Measurements from ENCODE around the gene OXA1L.
A peak's percentile ranks its signal among the peaks of the same experiment; 100 is the strongest.

OXA1L gene

DNA sequence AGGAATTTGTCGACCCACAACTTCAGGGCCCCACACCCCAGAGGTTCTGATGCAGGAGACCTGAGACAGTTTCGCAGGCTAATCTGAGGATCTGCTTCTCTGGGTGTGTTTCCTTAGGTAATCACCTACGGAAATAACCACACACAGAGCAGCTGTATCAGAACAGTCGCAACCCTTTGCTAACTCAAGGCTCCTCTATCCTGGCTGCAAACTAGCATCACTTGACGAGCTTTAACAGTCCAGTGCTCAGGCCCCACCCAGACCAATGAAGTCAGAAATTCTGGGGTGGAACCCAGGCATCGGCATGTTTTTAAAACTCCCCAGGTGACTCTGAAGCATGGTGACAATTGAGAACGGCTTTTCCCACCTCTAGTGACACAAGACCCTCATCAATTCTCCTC is 28.1 kb downstream of the OXA1L start:
- Histone ChIP-seq H3K27ac (ENCODE audit: low read depth, low read length) (no peak overlapping the region), H3K9me3 (ENCODE audit: insufficient read depth, low read depth, low read length) (no peaks in the 10 kb centered on the region), H3K14ac (ENCODE audit: low read length) (no peak overlapping the region), H3K4ac (ENCODE audit: low read depth, low read length) (no peak overlapping the region), H4K8ac (ENCODE audit: low read depth, low read length) (no peak overlapping the region), H2BK120ac (ENCODE audit: insufficient read depth, low read length, poor library complexity) (no peak overlapping the region), H2AK5ac (ENCODE audit: low read length) (no peak overlapping the region), H3K18ac (ENCODE audit: low read length) (no peak overlapping the region), H3K79me1 (ENCODE audit: low read length) (peaks cover 11% of the 10 kb centered on the region), H3K79me2 (ENCODE audit: control insufficient read depth, insufficient read depth, low read length, poor library complexity) (no peaks in the 10 kb centered on the region), H2BK5ac (ENCODE audit: low read depth, low read length, poor library complexity) (no peak overlapping the region), H4K12ac (ENCODE audit: low read depth, low read length) (no peak overlapping the region), H2BK12ac (ENCODE audit: low read length) (no peak overlapping the region), H3K9ac (ENCODE audit: low read length) (no peak overlapping the region), H3K4me1 (ENCODE audit: control insufficient read depth in 1 of 2, insufficient read depth in 2 of 2, low read length in 2 of 2) (peaks cover 8 to 22% of the 10 kb centered on the region in 2 experiments), H3K4me3 (ENCODE audit: low read depth, low read length) (no peak overlapping the region), H3K4me2 (ENCODE audit: low read length) (no peak overlapping the region), H4K91ac (ENCODE audit: low read depth, low read length) (no peak overlapping the region), H2AFZ (ENCODE audit: insufficient read depth, low read length, poor library complexity) (no peak overlapping the region), H3K23ac (ENCODE audit: low read length) (no peak overlapping the region), H3K36me3 (ENCODE audit: control insufficient read depth in 1 of 2, insufficient read depth in 2 of 2, low read length in 2 of 2) (no peaks in the 10 kb centered on the region), H3K27me3 (ENCODE audit: insufficient read depth, low read length) (no peaks in the 10 kb centered on the region)
- DNase-seq, result no peak
- no CpG with 5 or more reads among the region's 7 CpGs for WGBS (ENCODE audit: extremely low coverage, insufficient coverage, insufficient read length)

DNA sequence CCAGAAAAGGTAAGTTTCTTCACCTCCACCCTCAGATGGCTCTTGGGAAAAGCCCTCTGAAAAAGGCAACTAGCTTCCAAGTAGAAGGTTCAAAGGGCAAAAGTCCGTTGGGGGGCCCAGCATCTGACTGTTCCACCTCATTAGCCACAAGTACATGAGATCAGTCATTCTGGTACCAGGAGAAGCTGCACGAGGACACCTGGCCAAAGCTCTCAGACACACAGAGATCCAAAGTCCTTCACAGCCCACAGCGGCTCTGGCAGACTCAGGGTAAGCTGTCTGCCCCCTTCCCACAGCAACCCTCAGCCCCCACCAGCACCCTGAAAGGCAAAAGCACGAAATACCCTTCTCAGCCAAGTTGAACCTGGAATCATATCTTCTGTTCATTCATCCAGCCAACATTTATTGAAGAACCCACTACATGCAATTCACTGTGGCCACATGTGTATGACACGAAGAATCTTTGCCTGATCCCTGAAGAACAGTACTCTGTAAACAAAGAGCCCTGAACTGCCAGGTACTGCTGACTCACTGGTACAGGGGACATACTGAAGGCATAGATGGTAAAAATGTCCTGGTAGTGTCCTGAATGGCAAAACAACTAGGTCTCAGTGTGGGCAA is 29.7 kb downstream of the OXA1L start:
- Histone ChIP-seq H3K79me1 (ENCODE audit: low read length) (peaks cover 8% of the 10 kb centered on the region), H3K9me3 (ENCODE audit: insufficient read depth, low read depth, low read length) (peaks cover 2% of the 10 kb centered on the region), H3K4ac (ENCODE audit: low read depth, low read length) (peak overlapping the region; percentile 15), H4K8ac (ENCODE audit: low read depth, low read length) (no peak overlapping the region), H3K9ac (ENCODE audit: low read length) (no peak overlapping the region), H3K18ac (ENCODE audit: low read length) (no peak overlapping the region), H3K4me2 (ENCODE audit: low read length) (no peak overlapping the region), H2BK12ac (ENCODE audit: low read length) (peak overlapping the region; percentile 84), H2BK5ac (ENCODE audit: low read depth, low read length, poor library complexity) (no peak overlapping the region), H3K79me2 (ENCODE audit: control insufficient read depth, insufficient read depth, low read length, poor library complexity) (no peaks in the 10 kb centered on the region), H3K36me3 (ENCODE audit: control insufficient read depth in 1 of 2, insufficient read depth in 2 of 2, low read length in 2 of 2) (no peaks in the 10 kb centered on the region), H3K14ac (ENCODE audit: low read length) (peak overlapping the region; percentile 24), H4K91ac (ENCODE audit: low read depth, low read length) (no peak overlapping the region), H2BK120ac (ENCODE audit: insufficient read depth, low read length, poor library complexity) (peak overlapping the region; percentile 50), H3K4me3 (ENCODE audit: low read depth, low read length) (no peak overlapping the region), H3K4me1 (ENCODE audit: control insufficient read depth in 1 of 2, insufficient read depth in 2 of 2, low read length in 2 of 2) (peaks cover 5 to 14% of the 10 kb centered on the region in 2 experiments), H2AK5ac (ENCODE audit: low read length) (peak overlapping the region; percentile 18), H2AFZ (ENCODE audit: insufficient read depth, low read length, poor library complexity) (no peak overlapping the region), H3K23ac (ENCODE audit: low read length) (no peak overlapping the region), H3K27me3 (ENCODE audit: insufficient read depth, low read length) (no peaks in the 10 kb centered on the region), H3K27ac (ENCODE audit: low read depth, low read length) (no peak overlapping the region), H4K12ac (ENCODE audit: low read depth, low read length) (no peak overlapping the region)
- no peak for DNase-seq
- WGBS (ENCODE audit: extremely low coverage, insufficient coverage, insufficient read length), result no CpG with 5 or more reads among the region's 5 CpGs

DNA sequence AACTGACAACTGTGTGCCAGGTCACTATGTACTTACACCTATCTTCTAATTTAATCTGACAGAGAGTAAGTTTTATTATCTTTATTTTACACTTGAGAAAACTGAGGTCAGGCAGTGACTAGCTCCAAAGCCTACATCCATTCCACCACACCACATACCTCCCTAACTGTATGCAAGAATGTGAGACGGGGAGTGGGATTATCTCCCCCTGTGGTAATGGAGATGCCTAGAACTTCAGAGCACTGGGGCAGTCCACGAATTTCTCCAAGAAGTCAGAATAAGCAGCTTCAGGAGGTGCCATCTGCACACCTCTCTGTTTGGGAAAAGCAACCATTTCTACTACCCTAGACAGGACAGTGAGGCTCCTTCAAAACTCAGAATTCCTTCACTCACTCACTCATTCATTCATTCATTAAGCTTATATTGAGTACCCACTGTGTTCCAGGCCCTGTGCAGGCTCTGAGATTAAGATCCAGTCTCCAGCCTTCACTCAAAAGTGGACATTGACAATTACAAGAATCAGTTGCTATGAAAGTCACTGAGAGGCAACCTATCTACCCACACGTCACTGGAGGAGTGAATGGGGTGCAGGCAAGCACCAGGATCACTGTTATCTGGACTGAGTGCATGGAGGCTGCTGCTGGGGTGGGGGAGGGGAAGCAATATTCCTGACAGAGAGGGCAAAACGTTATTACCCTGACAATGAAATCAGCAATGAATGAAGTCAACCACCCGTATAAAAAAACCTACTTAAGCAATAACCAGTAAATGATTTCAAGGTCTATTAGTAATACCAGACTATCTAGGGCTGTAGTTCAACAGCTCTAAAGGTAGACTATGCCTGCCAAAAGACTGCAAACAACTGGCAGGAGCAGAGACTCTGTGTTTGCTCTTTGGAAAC is 30.8 kb downstream of the OXA1L start:
- Histone ChIP-seq H3K14ac (ENCODE audit: low read length) (no peak overlapping the region), H3K27ac (ENCODE audit: low read depth, low read length) (no peak overlapping the region)
- WGBS (ENCODE audit: extremely low coverage, insufficient coverage, insufficient read length), result no CpG with 5 or more reads among the region's 5 CpGs

DNA sequence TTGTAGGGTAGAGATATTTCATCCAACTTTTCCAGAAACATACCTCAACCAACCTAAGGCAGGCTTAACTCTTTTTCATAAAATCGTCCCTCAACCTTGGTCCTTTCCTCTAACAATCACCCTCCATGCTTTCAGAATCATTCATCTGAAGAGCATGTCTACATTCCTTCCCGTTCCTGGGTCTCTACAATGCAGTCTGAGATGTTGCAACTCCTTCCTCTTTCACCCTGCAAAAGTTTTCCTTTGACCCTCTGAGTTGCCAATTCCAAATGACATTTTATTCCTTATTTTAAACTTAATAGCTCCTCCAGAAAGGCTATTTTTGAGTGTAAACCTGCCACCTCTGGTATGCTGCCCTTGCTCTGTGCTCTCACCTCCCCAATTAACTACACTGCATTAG is 32.0 kb downstream of the OXA1L start:
- no peak overlapping the region for H2AFZ ChIP-seq (ENCODE audit: insufficient read depth, low read length, poor library complexity)
- no CpG with 5 or more reads among the region's 2 CpGs for WGBS (ENCODE audit: extremely low coverage, insufficient coverage, insufficient read length)
- no peak overlapping the region for H4K12ac ChIP-seq (ENCODE audit: low read depth, low read length)
- peaks cover 2% of the 10 kb centered on the region for H3K9me3 ChIP-seq (ENCODE audit: insufficient read depth, low read depth, low read length)
- no peak overlapping the region for H3K4me2 ChIP-seq (ENCODE audit: low read length)
- no peak overlapping the region for H2BK12ac ChIP-seq (ENCODE audit: low read length)
- H3K27ac ChIP-seq (ENCODE audit: low read depth, low read length), result no peak overlapping the region
- no peak overlapping the region for H4K8ac ChIP-seq (ENCODE audit: low read depth, low read length)
- H3K18ac ChIP-seq (ENCODE audit: low read length), result no peak overlapping the region
- no peaks in the 10 kb centered on the region for H3K27me3 ChIP-seq (ENCODE audit: insufficient read depth, low read length)
- H2BK120ac ChIP-seq (ENCODE audit: insufficient read depth, low read length, poor library complexity), result no peak overlapping the region
- no peak overlapping the region for H4K91ac ChIP-seq (ENCODE audit: low read depth, low read length)
- H2BK5ac ChIP-seq (ENCODE audit: low read depth, low read length, poor library complexity), result no peak overlapping the region
- no peak overlapping the region for H3K23ac ChIP-seq (ENCODE audit: low read length)
- H3K9ac ChIP-seq (ENCODE audit: low read length), result no peak overlapping the region
- no peak overlapping the region for H3K4ac ChIP-seq (ENCODE audit: low read depth, low read length)
- no peaks in the 10 kb centered on the region for H3K36me3 ChIP-seq (ENCODE audit: control insufficient read depth in 1 of 2, insufficient read depth in 2 of 2, low read length in 2 of 2)
- no peak overlapping the region for H2AK5ac ChIP-seq (ENCODE audit: low read length)
- H3K79me1 ChIP-seq (ENCODE audit: low read length), result peaks cover 2% of the 10 kb centered on the region
- H3K79me2 ChIP-seq (ENCODE audit: control insufficient read depth, insufficient read depth, low read length, poor library complexity), result no peaks in the 10 kb centered on the region
- no peak overlapping the region for H3K4me3 ChIP-seq (ENCODE audit: low read depth, low read length)
- H3K14ac ChIP-seq (ENCODE audit: low read length), result no peak overlapping the region
- DNase-seq, result peak in 1 of 2 donors; percentile 58
- H3K4me1 ChIP-seq (ENCODE audit: control insufficient read depth in 1 of 2, insufficient read depth in 2 of 2, low read length in 2 of 2), result peaks cover 5 to 12% of the 10 kb centered on the region in 2 experiments

More for the DNA sequence above, 30.8 kb downstream of the OXA1L start:
- Histone ChIP-seq H4K8ac (ENCODE audit: low read depth, low read length) (no peak overlapping the region), H3K36me3 (ENCODE audit: control insufficient read depth in 1 of 2, insufficient read depth in 2 of 2, low read length in 2 of 2) (no peaks in the 10 kb centered on the region), H4K91ac (ENCODE audit: low read depth, low read length) (no peak overlapping the region), H3K4me3 (ENCODE audit: low read depth, low read length) (no peak overlapping the region), H2BK120ac (ENCODE audit: insufficient read depth, low read length, poor library complexity) (no peak overlapping the region), H3K79me2 (ENCODE audit: control insufficient read depth, insufficient read depth, low read length, poor library complexity) (no peaks in the 10 kb centered on the region), H4K12ac (ENCODE audit: low read depth, low read length) (no peak overlapping the region), H3K4ac (ENCODE audit: low read depth, low read length) (no peak overlapping the region), H3K27me3 (ENCODE audit: insufficient read depth, low read length) (no peaks in the 10 kb centered on the region), H2AFZ (ENCODE audit: insufficient read depth, low read length, poor library complexity) (no peak overlapping the region), H3K4me1 (ENCODE audit: control insufficient read depth in 1 of 2, insufficient read depth in 2 of 2, low read length in 2 of 2) (peaks cover 5 to 11% of the 10 kb centered on the region in 2 experiments), H3K4me2 (ENCODE audit: low read length) (no peak overlapping the region), H3K23ac (ENCODE audit: low read length) (no peak overlapping the region), H3K79me1 (ENCODE audit: low read length) (peaks cover 4% of the 10 kb centered on the region), H2AK5ac (ENCODE audit: low read length) (no peak overlapping the region), H3K18ac (ENCODE audit: low read length) (no peak overlapping the region), H2BK12ac (ENCODE audit: low read length) (no peak overlapping the region), H3K9me3 (ENCODE audit: insufficient read depth, low read depth, low read length) (peaks cover 2% of the 10 kb centered on the region), H3K9ac (ENCODE audit: low read length) (no peak overlapping the region), H2BK5ac (ENCODE audit: low read depth, low read length, poor library complexity) (no peak overlapping the region)
- DNase-seq, result no peak

Data from trophoblast cell (in vitro differentiated cells and primary cell).